Measurements from ENCODE around the gene DNAJB8.

DNAJB8 gene

DNA sequence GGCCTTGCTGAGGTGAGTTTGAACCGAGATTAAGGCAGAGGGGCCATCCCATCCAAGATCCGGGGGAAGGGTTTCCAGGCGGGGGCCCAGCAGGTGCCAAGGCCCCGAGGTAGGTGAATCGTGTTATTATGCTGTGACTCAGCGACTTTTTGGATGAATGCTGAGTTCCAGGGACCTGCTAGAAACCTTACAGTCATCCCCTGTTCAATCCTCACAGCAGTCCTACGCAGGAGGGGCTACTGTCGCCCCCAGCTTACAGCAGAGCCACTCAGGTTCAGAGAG lies 40.9 kb downstream of the DNAJB8 start:
- no peaks in the 10 kb centered on the region for H3F3A ChIP-seq (ENCODE audit: control insufficient read depth, insufficient read depth)
- H3K79me2 ChIP-seq (ENCODE audit: control insufficient read depth, low read length): no peaks in the 10 kb centered on the region
- peaks cover 4% of the 10 kb centered on the region; the same call in 1 of the 2 replicates for H3K4me1 ChIP-seq (ENCODE audit: control insufficient read depth, low read length)
- H3K4me3 ChIP-seq (ENCODE audit: low read length): no peak overlapping the region
- no peaks in the 10 kb centered on the region for H4K20me1 ChIP-seq (ENCODE audit: control insufficient read depth, insufficient read depth, low read depth, low read length)
- no peaks in the 10 kb centered on the region for H3K36me3 ChIP-seq (ENCODE audit: control insufficient read depth, low read length)
- H3K27ac ChIP-seq (ENCODE audit: low read depth, low read length): no peak overlapping the region
- no peaks in the 10 kb centered on the region; the same call in 1 of the 2 replicates for H3K27me3 ChIP-seq (ENCODE audit: control insufficient read depth, low read length)
- no peaks in the 10 kb centered on the region for H3K9me2 ChIP-seq (replicated peaks; ENCODE audit: control insufficient read depth, low read length)
- H3K4me2 ChIP-seq (ENCODE audit: low read length): no peak overlapping the region
- no peaks in the 10 kb centered on the region for H3K9me3 ChIP-seq (ENCODE audit: control insufficient read depth, insufficient read depth, low read length)
- TF ChIP-seq, protein P1, sequence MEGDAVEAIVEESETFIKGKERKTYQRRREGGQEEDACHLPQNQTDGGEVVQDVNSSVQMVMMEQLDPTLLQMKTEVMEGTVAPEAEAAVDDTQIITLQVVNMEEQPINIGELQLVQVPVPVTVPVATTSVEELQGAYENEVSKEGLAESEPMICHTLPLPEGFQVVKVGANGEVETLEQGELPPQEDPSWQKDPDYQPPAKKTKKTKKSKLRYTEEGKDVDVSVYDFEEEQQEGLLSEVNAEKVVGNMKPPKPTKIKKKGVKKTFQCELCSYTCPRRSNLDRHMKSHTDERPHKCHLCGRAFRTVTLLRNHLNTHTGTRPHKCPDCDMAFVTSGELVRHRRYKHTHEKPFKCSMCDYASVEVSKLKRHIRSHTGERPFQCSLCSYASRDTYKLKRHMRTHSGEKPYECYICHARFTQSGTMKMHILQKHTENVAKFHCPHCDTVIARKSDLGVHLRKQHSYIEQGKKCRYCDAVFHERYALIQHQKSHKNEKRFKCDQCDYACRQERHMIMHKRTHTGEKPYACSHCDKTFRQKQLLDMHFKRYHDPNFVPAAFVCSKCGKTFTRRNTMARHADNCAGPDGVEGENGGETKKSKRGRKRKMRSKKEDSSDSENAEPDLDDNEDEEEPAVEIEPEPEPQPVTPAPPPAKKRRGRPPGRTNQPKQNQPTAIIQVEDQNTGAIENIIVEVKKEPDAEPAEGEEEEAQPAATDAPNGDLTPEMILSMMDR (IDR thresholded peaks at IDR 0.05; ENCODE audit: low read depth, low read length, poor library complexity, severe bottlenecking): no peak
- TF ChIP-seq EZH2phosphoT487 (IDR thresholded peaks at IDR 0.05; ENCODE audit: borderline replicate concordance, low read length): no peak

DNA sequence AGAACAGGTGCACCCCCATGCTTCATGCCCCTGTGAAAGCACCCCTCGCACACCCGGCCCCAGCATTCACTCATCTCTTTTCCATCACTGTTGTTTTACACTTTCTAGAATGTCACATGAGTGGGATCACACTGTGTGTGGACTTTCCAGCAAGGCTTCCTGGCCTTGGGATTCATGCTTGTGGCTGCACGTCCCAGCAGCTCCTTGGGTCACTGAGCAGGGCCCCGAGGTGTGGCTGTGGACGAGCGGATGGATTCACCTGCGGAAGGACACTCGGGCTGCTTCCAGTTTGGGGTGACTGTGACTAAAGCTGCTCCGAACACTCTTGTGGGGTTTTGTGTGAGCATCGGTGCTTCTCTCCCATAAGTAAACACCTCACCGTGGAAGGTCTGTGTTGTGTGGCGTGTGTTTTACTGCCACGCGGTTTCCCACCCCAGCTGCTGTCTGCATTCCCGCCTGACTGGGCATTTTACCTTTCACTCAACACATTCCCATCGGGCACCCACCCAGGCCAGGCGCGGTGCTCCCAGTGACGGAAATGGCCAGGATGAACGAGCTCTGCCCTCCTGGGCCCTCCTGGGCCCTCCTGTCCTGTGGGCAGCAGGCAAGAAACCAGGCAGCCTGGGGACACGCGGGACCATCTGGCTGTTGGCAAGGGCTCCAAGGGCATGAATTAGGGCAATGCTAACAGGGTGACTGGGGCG lies 41.4 kb downstream of the DNAJB8 start:
- H3K27me3 ChIP-seq (ENCODE audit: control insufficient read depth, low read length): no peaks in the 10 kb centered on the region; the same call in 1 of the 2 replicates
- no peaks in the 10 kb centered on the region for H3K9me2 ChIP-seq (replicated peaks; ENCODE audit: control insufficient read depth, low read length)
- TF ChIP-seq EZH2phosphoT487 (IDR thresholded peaks at IDR 0.05; ENCODE audit: borderline replicate concordance, low read length): no peak

DNA sequence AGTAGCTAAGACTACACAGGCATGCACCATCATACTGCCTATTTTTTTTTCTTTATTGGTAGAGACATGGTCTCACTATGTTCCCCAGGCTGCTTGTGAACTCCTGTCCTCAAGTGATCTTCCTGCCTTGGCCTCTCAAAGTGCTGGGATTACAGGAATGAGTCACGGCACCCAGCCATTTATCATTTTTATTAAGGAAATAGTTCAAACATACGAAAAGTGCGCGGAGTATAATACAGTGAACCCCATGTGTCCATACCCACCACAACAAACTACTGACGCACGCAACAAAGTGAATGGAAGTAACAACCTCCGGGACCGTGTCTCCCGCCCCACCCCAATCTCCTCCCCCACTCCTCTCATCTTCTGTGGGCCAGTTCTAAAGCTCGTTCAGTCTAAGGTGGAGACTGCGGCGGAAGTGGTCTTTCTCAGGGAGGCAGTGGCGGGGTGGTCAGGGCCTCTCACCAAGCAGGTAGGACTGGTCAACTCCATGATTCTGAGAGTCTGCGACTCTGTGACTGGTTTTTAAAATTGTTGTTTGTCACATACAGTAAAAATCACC lies 42.1 kb downstream of the DNAJB8 start:
- peaks cover 4% of the 10 kb centered on the region; the same call in 1 of the 2 replicates for H3K4me1 ChIP-seq (ENCODE audit: control insufficient read depth, low read length)
- no peaks in the 10 kb centered on the region for H3K9me2 ChIP-seq (replicated peaks; ENCODE audit: control insufficient read depth, low read length)

More for the DNA sequence above, 41.4 kb downstream of the DNAJB8 start:
- no peaks in the 10 kb centered on the region for H3K36me3 ChIP-seq (ENCODE audit: control insufficient read depth, low read length)
- H3K27ac ChIP-seq (ENCODE audit: low read depth, low read length): no peak overlapping the region
- no peaks in the 10 kb centered on the region for H3K9me3 ChIP-seq (ENCODE audit: control insufficient read depth, insufficient read depth, low read length)
- H3K4me2 ChIP-seq (ENCODE audit: low read length): no peak overlapping the region
- H3K4me3 ChIP-seq (ENCODE audit: low read length): no peak overlapping the region
- H3K4me1 ChIP-seq (ENCODE audit: control insufficient read depth, low read length): peaks cover 4% of the 10 kb centered on the region; the same call in 1 of the 2 replicates
- H4K20me1 ChIP-seq (ENCODE audit: control insufficient read depth, insufficient read depth, low read depth, low read length): no peaks in the 10 kb centered on the region
- no peaks in the 10 kb centered on the region for H3F3A ChIP-seq (ENCODE audit: control insufficient read depth, insufficient read depth)
- no peaks in the 10 kb centered on the region for H3K79me2 ChIP-seq (ENCODE audit: control insufficient read depth, low read length)

More for the DNA sequence above, 42.1 kb downstream of the DNAJB8 start:
- Histone ChIP-seq H3K9me3 (ENCODE audit: control insufficient read depth, insufficient read depth, low read length) (no peaks in the 10 kb centered on the region), H3K79me2 (ENCODE audit: control insufficient read depth, low read length) (no peaks in the 10 kb centered on the region), H3K27me3 (ENCODE audit: control insufficient read depth, low read length) (no peaks in the 10 kb centered on the region; the same call in 1 of the 2 replicates), H3K27ac (ENCODE audit: low read depth, low read length) (no peak overlapping the region), H3F3A (ENCODE audit: control insufficient read depth, insufficient read depth) (no peaks in the 10 kb centered on the region), H3K4me2 (ENCODE audit: low read length) (no peak overlapping the region), H3K4me3 (ENCODE audit: low read length) (no peak overlapping the region), H3K36me3 (ENCODE audit: control insufficient read depth, low read length) (no peaks in the 10 kb centered on the region), H4K20me1 (ENCODE audit: control insufficient read depth, insufficient read depth, low read depth, low read length) (no peaks in the 10 kb centered on the region)
- no peak for TF ChIP-seq EZH2phosphoT487 (IDR thresholded peaks at IDR 0.05; ENCODE audit: borderline replicate concordance, low read length)
- TF ChIP-seq, protein P1 (IDR thresholded peaks at IDR 0.05; ENCODE audit: low read depth, low read length, poor library complexity, severe bottlenecking): no peak
